Measurements from ENCODE around the gene OR9I1. TPM values are rescaled to one million over a fixed set of nuclear protein-coding genes. Genes with fewer than 3 reads are reported as not detected.

OR9I1 gene
- total RNA-seq, 2 donors from 2014 or later, result not detected

DNA sequence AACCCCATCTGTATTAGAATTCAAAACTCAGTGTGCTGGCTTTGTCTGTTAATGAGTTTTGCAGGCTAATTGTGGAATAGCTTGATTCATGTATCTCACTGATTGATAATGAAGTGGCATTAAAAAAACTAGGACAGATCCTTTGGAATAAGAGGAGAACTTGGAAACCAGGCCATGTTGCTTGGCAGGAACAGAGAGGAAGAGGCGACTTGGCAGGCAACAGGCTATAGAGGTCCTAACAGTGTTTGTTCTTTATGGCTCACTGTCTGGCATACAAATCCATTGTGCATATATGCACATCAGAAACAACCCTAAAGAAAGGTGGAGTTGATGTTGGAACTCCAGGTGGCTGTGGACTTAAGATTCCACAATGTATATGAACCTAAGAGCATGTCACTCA lies 17.4 kb upstream of the OR9I1 start:
- DNase-seq (ENCODE audit: low spot score) (no peak), ATAC-seq (ENCODE audit: insufficient number of reproducible peaks, low FRiP score, low read depth) (no peak)
- no peaks in the 10 kb centered on the region for H3K9me3 ChIP-seq
- H3K36me3 ChIP-seq, result no peaks in the 10 kb centered on the region
- no peaks in the 10 kb centered on the region for H3K27me3 ChIP-seq (replicated peaks; ENCODE audit: insufficient read depth)
- TF ChIP-seq CTCF (IDR thresholded peaks at IDR 0.05), result no peak
- no peak overlapping the region for H3K27ac ChIP-seq
- H3K4me3 ChIP-seq, result no peak overlapping the region
- H3K4me1 ChIP-seq (ENCODE audit: control insufficient read depth in 1 of 2, low read depth in 2 of 2), result no peaks in the 10 kb centered on the region

GRCh38 chr11:58135171-58135570 lies 9.8 kb upstream of the OR9I1 start:
- Histone ChIP-seq H3K27me3 (replicated peaks; ENCODE audit: insufficient read depth) (no peaks in the 10 kb centered on the region), H3K27ac (no peak overlapping the region), H3K36me3 (no peaks in the 10 kb centered on the region), H3K4me3 (no peak overlapping the region), H3K4me1 (ENCODE audit: control insufficient read depth in 1 of 2, low read depth in 2 of 2) (no peaks in the 10 kb centered on the region), H3K9me3 (no peaks in the 10 kb centered on the region)
- ATAC-seq (ENCODE audit: insufficient number of reproducible peaks, low FRiP score, low read depth) (no peak), DNase-seq (ENCODE audit: low spot score) (no peak)
- TF ChIP-seq CTCF (IDR thresholded peaks at IDR 0.05), result no peak

GRCh38 chr11:58134151-58134550 lies 8.8 kb upstream of the OR9I1 start:
- ATAC-seq (ENCODE audit: insufficient number of reproducible peaks, low FRiP score, low read depth), result no peak

GRCh38 chr11:58133309-58134076 lies 8.2 kb upstream of the OR9I1 start:
- Histone ChIP-seq H3K27ac (no peak overlapping the region), H3K27me3 (replicated peaks; ENCODE audit: insufficient read depth) (no peaks in the 10 kb centered on the region), H3K36me3 (no peaks in the 10 kb centered on the region), H3K4me1 (ENCODE audit: control insufficient read depth in 1 of 2, low read depth in 2 of 2) (no peaks in the 10 kb centered on the region), H3K4me3 (no peak overlapping the region), H3K9me3 (no peaks in the 10 kb centered on the region)
- ATAC-seq (ENCODE audit: insufficient number of reproducible peaks, low FRiP score, low read depth) (no peak), DNase-seq (ENCODE audit: low spot score) (no peak)
- no peak for TF ChIP-seq CTCF (IDR thresholded peaks at IDR 0.05)

More at GRCh38 chr11:58134151-58134550, 8.8 kb upstream of the OR9I1 start:
- Histone ChIP-seq H3K9me3 (no peaks in the 10 kb centered on the region), H3K4me3 (no peak overlapping the region), H3K27ac (no peak overlapping the region), H3K4me1 (ENCODE audit: control insufficient read depth in 1 of 2, low read depth in 2 of 2) (no peaks in the 10 kb centered on the region), H3K27me3 (replicated peaks; ENCODE audit: insufficient read depth) (no peaks in the 10 kb centered on the region), H3K36me3 (no peaks in the 10 kb centered on the region)
- TF ChIP-seq CTCF (IDR thresholded peaks at IDR 0.05), result no peak
- no peak for DNase-seq (ENCODE audit: low spot score)

- H3K4me3 ChIP-seq, result no peak overlapping the region
- H3K27ac ChIP-seq, result no peak overlapping the region
- no peaks in the 10 kb centered on the region for H3K36me3 ChIP-seq
- H3K27me3 ChIP-seq (replicated peaks; ENCODE audit: insufficient read depth), result no peaks in the 10 kb centered on the region
- no peaks in the 10 kb centered on the region for H3K4me1 ChIP-seq (ENCODE audit: control insufficient read depth in 1 of 2, low read depth in 2 of 2)
- ATAC-seq (ENCODE audit: insufficient number of reproducible peaks, low FRiP score, low read depth), result no peak
- DNase-seq (ENCODE audit: low spot score), result no peak
- TF ChIP-seq CTCF (IDR thresholded peaks at IDR 0.05), result no peak
- no peaks in the 10 kb centered on the region for H3K9me3 ChIP-seq
Observed at GRCh38 chr11:58127350-58127749, 2.0 kb upstream of the OR9I1 start.

Data from thoracic aorta (tissue), 2 donors.